Ovary (tissue), 3 donors: ENCODE measurements around the gene CCDC149.

Source experiments
- CTCF ChIP-seq, 3 donors: fragments of 450-650 bp in 2 of 3; fragments of 200-600 bp in 1 of 3; IDR thresholded peaks; one replicate each; pipeline versions ENCODE4 v1.5.1 to v1.8.0; 2016 to 2022; ENCODE audit warnings: antibody characterized with exemption in 3 of 3, mild to moderate bottlenecking in 1 of 3
- POLR2A ChIP-seq: fragments of 450-650 bp; IDR thresholded peaks from one replicate; pipeline ENCODE4 v1.6.1; 2017; ENCODE audit warnings: antibody characterized with exemption, mild to moderate bottlenecking, moderate library complexity
- donor health status: DM: no; HTN: no; CAD: no.

GRCh38 chr4:24809376-24809775 lies 103.5 kb downstream of the CCDC149 start:
- TF ChIP-seq CTCF (IDR thresholded peaks at IDR 0.05) (no peak), POLR2A (no peak)
